Nucleus accumbens (tissue), 56 donors: ENCODE results near the gene TBC1D7.
A peak's percentile ranks its signal among the peaks of the same experiment; 100 is the strongest.

ENCODE experiments used
- DNase-seq, 56 donors: peaks; one replicate each; lab custom pipeline; 2025; lab: John Stamatoyannopoulos, UW

Gene TBC1D7

DNA sequence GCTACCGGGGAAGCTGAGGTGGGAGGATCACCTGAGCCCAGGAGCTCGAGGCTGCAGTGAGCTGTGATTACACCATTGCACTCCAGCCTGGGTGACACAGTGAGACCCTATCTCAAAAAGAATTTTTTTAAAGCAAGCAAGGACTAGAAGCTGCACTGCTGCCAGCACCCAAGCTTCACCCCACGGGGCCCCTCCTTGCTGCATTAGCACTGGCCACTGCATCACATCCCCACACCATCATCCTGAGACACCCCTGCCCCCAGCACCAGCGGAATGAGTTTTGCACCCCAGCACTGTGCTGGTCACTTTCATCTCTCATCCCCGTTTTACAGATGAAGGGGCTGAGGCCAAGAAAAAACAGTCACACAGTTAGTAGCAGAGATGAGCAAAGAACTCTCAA lies 30.9 kb downstream of the TBC1D7 start:
- DNase-seq: no peak

- no peak for DNase-seq
These were observed 31.8 kb downstream of the TBC1D7 start for GRCh38 chr6:13296536-13296997.

GRCh38 chr6:13295576-13295975 lies 32.8 kb downstream of the TBC1D7 start:
- DNase-seq: no peak

GRCh38 chr6:13294499-13295069 lies 33.8 kb downstream of the TBC1D7 start:
- peak in 11 of 56 donors; percentile 10 to 59 (median 31) for DNase-seq

GRCh38 chr6:13292774-13293173 lies 35.6 kb downstream of the TBC1D7 start:
- DNase-seq: no peak

GRCh38 chr6:13290335-13290734 lies 38.0 kb downstream of the TBC1D7 start:
- no peak for DNase-seq

- DNase-seq: no peak
These were observed 38.5 kb downstream of the TBC1D7 start for GRCh38 chr6:13289789-13290318.

GRCh38 chr6:13288969-13289391 lies 39.4 kb downstream of the TBC1D7 start:
- no peak for DNase-seq

GRCh38 chr6:13288481-13288880 lies 39.9 kb downstream of the TBC1D7 start:
- no peak for DNase-seq

DNA sequence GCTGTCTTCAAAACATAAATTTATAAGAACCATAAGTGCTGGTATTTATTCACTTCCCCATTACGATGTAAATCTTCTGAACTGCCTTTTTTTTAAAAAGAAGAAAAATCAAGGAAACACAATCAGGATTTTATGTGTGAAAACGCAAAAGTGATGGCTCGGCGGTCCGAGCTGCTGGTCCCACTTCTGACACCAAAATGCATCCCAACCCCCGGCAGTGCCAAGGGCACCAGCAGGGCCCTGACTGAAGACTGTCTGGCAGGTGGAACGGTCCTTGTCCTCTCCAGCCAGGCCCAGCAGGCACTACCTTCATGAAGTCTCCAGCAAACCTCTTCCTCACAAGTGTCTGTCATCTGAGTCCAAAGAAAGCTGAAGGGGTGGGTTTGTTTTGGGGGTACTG lies 41.2 kb downstream of the TBC1D7 start:
- DNase-seq: no peak

GRCh38 chr6:13286181-13286580 lies 42.2 kb downstream of the TBC1D7 start:
- DNase-seq: peak in 4 of 56 donors; percentile 9 to 25 (median 18)

- DNase-seq: no peak
These were observed 42.6 kb downstream of the TBC1D7 start for GRCh38 chr6:13285705-13286104.

DNA sequence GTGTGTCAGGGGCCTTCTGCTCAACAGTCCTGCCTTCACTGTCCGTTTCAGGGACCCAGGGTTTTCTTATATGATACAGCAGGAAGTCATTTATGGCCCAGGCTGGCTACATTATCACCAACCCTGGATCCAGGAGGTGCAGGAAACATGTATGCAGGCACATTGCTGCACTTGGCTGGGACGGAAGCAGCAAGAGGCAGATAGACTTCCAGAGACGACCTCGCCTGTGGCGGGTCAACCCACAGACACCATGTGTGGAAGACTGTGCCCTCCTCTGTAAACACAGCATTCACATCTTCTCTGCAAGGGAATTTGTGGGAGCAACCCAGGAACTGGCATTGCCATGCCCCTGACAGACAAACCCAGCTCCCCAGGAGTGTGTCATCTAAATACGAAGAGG lies 43.7 kb downstream of the TBC1D7 start:
- DNase-seq: no peak

DNA sequence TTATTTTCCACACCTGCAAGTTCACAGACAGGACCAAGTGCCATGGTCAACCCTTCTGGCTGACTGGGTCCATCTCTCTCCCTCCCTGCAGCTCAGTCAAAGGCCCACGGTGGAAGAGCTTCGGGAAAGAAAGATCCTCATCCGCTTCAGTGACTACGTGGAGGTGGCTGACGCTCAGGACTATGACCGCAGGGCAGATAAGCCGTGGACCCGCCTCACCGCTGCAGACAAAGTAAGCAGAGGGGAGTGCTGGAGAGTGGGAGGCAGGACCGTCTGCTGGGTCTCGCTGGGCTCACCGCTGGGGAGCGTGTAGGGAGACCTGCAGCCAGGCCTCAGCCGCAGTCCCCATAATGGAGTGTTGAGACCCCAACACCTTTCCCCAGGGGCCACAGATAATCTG lies 45.0 kb downstream of the TBC1D7 start:
- DNase-seq: no peak

GRCh38 chr6:13282393-13283069 lies 45.8 kb downstream of the TBC1D7 start:
- DNase-seq: no peak

DNA sequence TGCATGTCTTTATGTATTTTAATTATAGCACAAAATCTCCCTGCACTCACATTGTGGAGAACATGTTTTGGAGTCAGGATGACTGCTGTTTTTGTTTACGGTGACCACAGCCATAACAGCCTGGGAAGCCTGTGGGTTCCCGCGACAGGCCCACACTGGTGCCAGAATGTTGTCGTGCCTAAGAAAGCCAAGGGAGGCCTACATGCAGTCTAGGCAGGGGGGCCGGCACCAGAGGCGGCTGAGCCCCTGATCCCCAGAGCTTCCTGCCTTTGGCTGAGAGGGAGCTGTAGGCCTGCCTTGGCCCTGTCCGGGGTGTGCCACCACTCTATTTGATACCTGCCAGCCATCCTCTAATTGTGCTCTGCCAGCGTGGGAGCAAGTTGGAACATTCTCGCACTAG lies 46.7 kb downstream of the TBC1D7 start:
- no peak for DNase-seq

GRCh38 chr6:13280254-13280653 lies 48.1 kb downstream of the TBC1D7 start:
- no peak for DNase-seq

- no peak for DNase-seq
These were observed 49.3 kb downstream of the TBC1D7 start for GRCh38 chr6:13278991-13279390.

GRCh38 chr6:13278164-13278563 lies 50.2 kb downstream of the TBC1D7 start:
- no peak for DNase-seq

DNA sequence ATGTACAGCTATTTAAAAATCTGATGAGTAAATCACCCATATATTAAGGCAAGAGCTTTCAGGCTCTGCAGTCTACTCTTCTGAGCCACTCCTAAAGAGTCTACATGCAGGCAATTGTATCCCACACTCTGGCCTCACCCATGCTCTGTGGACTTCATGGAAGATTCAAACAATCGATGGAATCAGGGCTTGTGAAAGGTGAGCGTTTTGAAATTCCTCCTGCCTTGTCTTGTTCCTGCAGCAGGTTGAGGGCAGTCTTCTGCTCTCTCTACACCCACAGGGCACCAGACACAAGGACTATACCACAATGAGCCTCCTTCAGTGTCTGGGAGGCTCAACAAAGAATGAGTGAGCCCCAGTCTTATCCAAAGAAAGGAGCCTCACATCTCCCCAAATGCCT lies 51.1 kb downstream of the TBC1D7 start:
- no peak for DNase-seq

GRCh38 chr6:13275435-13275989 lies 52.8 kb downstream of the TBC1D7 start:
- DNase-seq: no peak
